EH (cell line): ENCODE measurements around the gene SLC12A7.

ENCODE experiments used
- DNase-seq: peaks from one replicate; pipeline ENCODE4 v3.0.0-alpha.2; 2015; ENCODE audit warnings: low read depth

Gene SLC12A7

DNA sequence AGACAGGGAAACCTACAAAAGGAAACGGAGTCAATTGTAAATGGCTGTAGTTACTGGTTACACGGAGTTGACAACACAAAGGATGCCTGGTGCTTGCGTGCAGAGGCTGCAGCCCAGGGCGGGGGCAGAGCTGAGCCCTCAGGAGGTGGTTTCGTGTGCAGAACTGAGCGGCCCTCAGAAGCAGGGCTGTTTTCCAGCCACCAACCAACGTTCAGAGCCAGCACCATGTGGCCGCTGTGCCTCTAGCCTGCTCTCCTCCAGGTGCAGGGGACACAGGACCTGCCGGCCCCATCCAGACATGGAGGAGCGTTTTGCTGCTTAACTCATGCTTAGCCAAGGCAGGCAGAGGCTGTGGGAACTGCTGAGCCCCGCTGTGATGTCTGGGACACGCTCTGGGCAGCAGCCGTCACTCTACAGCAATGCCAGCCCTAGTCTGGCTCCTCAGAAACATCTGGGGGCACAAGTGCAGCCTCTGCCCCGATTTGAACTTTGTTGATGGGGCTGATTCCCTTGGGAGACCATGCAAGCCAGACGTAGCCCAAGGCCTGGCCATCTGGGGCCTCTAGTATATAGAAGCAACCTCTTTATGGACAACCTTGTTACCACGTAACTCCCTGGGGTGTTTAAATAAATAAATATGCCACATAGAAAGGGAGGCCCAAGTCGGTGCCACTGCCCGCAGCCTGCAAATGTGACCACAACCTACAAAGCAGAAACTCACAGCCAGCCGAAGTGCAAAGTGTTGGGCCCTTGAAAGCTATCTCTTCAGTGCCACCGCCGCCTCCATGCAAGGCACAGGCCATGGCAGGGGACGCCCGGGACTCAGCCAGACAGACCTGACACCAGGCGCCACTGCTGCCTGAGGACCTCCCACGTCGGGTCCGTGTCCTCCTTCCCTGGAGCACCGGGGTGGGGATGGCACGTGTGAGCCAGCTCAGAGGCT, 61.2 kb downstream of the SLC12A7 start:
- DNase-seq, result no peak

DNA sequence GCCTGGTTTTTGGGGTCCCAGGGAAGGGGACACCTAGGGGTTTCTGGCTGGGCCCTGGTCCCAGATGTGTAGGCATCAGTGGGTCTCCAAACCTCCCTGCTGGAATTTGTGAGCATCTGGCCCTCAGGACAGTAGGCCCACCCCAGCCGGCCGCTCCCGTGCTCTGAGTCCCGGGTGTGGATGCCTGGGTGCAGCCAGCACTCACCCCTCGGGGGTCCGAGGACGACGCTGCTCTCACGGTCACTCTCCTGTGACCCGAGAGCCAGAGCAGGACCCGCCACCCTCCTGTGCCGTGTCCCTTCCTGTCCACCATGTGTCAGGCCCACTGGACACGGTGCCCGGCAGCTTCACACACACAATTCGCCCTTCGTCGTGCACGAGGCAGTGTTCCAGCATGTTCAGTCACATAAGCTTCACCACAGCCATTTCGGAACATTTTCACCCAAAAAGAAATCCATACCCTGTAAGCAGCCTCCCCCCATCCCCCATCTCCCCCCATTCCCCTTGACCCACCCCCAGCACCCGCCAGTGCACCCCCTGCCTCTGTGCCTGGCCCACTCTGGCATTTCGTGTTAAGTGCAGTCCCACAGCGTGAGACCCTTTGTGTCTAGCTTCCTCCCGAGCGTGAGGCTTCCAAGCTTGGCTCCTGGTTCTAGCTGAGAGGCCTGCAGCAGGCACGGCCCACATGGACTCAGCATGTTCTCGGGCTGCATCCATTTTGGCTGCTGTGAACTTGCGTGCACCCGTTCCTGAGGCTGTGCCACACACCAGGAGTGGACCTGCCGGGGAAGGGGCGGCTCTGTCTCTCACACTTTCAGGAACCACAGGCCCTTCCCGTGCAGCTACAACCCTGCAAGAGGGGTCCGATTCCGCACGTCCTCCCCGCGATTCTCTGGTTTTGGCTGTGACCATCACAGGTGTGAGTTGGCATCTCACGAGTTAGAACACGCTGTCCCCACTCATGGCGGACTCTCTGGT, 62.7 kb downstream of the SLC12A7 start:
- DNase-seq, result no peak

GRCh38 chr5:1048162-1048721, 63.6 kb downstream of the SLC12A7 start:
- DNase-seq, result no peak

- no peak for DNase-seq
Measured at GRCh38 chr5:1047332-1047965, 64.4 kb downstream of the SLC12A7 start.

DNA sequence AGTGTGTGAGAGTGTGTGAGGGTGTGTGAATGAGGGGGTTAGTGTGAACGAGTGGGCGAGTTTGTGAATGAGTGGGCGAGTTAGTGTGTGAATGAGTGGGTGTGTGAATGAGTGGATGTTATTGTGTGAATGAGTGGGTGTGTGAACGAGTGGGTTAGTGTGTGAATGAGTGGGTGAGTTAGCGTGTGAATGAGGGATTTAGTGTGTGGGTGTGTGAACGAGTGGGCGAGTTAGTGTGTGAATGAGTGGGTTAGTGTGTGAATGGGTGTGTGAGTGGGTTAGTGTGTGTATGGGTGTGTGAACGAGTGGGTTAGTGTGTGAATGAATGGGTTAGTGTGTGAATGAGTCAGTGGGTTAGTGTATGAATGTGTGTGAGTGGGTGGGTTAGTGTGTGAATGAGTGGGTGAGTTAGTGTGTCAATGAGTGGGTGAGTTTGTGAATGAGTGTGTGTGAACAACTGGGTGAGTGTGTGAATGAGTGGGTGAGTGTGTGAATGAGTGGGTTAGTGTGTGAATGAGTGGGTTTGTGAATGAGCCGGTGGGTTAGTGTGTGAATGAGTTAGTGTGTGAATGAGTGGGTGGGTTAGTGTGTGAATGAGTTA, 65.8 kb downstream of the SLC12A7 start:
- no peak for DNase-seq

DNA sequence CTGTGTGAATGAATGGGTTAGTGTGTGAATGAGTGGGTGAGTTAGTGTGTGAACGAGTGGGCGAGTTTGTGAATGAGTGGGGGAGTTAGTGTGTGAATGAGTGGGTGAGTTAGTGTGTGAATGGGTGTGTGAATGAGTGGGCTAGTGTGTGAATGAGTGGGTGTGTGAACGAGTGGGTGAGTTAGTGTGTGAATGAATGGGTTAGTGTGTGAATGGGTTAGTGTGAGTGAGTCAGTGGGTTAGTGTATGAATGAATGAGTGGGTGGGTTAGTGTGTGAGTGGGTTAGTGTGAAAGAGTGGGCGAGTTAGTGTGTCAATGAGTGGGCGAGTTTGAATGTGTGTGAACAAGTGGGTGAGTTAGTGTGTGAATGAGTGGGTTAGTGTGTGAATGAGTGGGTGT, 67.7 kb downstream of the SLC12A7 start:
- DNase-seq, result no peak

- DNase-seq, result no peak
Measured at GRCh38 chr5:1043327-1043726, 68.5 kb downstream of the SLC12A7 start.

- no peak for DNase-seq
Measured at GRCh38 chr5:1042626-1043025, 69.2 kb downstream of the SLC12A7 start.

GRCh38 chr5:1041225-1042143, 70.4 kb downstream of the SLC12A7 start:
- no peak for DNase-seq

- no peak for DNase-seq
Measured at GRCh38 chr5:1040571-1040970, 71.3 kb downstream of the SLC12A7 start.

- DNase-seq, result no peak
Measured at GRCh38 chr5:1039706-1040260, 72.1 kb downstream of the SLC12A7 start.

- DNase-seq, result no peak
Measured at GRCh38 chr5:1039210-1039548, 72.7 kb downstream of the SLC12A7 start.

DNA sequence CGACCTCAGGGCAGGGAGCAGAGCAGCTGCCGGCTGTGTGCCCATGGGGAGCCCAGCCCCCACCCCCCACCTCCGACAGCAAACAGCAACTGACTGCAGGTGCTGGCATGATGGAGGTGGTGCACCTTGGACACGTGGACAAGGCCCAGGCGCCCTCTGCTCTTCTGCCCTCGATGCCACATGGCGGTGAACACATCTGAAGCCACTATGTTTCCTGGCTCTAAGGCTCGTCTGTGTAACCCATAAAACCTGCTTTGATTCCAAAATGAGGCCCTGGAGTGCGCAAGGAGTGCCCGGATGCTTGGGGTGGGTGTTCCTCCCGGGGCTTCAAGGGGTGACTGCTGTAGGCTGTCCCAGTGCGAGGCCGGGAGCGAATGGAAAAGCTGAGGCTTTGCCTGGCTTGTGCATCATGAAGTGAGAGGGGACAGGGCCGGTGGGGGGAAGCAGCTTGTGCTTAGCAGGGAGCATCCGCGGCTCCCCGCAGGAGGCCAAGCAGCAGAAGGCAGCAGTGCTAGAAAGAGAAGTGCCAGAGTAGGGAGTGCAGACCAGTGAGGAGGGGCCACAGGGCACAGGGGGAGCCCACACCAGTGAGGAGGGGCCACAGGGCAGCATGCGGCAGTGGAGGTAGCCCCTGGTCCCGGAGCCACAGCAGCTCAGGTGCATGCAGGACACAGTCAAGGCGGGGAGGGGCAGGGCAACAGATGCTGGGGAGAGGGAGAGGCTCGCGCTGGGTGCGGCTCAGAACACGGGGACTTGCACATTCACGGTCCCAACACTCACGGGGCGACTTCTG, 73.2 kb downstream of the SLC12A7 start:
- no peak for DNase-seq

DNA sequence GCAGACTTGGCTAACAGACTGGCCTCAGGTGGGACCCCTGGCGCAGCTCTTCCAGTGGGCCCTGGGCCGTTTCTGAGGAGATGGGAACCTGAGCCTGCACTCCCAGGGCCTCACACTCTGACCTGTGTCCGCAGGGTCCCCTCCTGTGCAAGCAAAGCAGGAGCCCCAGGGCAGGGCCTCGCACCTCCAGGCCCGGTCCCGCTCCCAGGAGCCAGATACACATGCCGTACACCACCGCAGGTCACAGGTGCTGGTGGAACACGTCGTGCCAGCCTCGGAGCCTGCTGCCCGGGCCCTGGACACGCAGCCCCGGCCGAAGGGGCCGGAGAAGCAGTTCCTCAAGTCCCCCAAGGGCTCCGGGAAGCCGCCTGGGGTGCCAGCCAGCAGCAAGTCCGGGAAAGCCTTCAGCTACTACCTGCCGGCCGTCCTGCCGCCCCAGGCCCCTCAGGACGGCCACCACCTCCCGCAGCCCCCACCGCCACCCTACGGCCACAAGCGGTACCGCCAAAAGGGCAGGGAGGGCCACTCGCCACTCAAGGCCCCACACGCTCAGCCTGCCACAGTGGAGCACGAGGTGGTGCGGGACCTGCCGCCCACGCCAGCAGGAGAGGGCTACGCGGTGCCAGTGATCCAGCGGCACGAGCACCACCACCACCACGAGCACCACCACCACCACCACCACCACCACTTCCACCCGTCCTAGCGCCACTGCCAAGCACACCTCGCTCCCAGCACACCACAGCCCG, 74.0 kb downstream of the SLC12A7 start:
- no peak for DNase-seq

- DNase-seq, result no peak
Measured at GRCh38 chr5:1037123-1037670, 74.7 kb downstream of the SLC12A7 start.

DNA sequence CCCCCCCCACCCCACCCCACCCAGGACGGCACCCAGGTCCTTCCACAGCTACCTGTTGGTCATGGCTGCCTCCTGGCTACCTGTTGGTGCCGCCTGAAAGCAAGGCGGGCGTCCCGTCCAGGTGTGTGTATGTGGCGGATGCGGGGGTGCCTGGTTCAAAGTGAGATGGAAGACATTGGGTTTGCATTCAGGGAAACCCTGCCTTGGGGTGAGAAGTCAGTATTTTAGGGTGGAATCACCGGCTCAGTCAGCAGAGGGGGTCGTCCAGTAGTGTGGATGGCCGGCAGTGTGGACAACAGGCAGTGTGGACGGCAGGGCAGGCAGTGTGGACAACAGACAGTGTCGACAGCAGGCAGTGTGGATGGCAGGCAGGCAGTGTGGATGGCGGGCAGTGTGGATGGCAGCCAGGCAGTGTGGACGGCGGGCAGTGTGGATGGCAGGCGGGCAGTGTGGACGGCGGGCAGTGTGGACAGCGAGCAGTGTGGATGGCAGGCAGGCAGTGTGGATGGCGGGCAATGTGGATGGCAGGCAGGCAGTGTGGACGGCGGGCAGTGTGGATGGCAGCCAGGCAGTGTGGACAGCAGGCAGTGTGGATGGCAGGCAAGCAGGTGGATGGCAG, 75.2 kb downstream of the SLC12A7 start:
- no peak for DNase-seq

DNA sequence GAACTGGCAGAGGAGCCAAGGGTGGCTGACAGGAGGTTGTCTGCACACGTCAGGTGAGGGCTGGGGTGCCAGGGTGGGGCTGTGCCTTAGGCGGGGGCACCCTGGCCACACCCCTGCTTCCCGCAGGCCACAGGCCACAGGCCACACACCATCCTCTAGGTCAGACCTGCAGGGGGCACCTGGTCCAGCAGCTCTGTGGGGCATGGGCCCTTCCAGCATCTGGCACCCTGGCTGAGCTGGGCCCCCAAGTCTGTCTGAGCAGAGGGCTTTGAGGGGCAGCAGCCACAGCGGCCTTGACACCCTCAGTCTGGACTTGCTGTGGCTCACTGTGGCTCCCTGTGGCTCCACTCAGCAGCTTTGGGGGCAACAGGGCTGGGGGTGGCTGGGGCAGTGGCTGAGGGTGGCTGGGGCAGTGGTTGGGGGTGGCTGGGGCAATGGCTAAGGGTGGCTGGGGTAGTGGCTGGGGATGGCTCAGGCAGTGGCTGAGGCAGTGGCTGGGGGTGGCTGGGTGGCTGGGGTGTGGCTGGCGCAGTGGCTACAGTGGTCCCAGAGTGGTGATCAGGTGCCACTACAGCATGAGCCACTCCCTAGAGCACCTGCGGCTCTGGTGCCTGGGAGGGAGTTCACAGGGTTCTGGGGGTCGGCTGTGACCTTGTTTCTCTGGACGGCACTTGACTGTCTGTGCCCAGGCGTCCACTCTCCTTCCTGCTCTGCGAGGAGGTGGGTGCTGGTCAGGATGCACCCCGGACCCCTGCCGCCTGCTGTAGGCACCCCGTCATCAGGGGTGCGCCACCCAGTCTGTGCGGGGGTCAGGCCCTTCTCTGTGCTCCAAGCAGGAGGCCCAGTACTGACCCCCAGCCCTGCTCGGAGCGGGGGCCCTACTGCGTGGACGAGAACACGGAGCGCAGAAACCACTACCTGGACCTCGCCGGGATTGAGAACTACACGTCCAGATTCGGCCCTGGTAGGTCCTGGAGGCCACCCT, 76.2 kb downstream of the SLC12A7 start:
- DNase-seq, result no peak
